ENCODE measurements around the gene CREB5.

DNA sequence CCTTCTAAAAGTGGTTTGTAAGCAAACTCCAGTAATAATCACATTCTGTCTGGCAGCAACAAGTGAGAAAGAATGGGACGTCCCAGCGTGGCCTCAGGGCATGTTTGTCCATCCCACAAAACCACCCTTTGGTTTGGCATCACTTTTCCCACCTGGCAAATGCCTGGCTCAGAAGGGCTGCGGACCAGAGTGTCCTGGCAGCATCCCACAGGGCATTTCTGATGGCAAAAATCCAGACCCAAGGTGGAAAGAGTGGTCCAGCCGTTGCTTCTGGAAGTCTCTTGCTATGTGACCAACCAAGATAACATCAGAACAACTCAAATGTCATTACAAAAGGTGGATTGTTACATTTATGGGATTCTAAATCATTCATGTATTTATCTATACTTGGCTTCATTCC lies 174.4 kb downstream of the CREB5 start:
- TF ChIP-seq, protein P1, sequence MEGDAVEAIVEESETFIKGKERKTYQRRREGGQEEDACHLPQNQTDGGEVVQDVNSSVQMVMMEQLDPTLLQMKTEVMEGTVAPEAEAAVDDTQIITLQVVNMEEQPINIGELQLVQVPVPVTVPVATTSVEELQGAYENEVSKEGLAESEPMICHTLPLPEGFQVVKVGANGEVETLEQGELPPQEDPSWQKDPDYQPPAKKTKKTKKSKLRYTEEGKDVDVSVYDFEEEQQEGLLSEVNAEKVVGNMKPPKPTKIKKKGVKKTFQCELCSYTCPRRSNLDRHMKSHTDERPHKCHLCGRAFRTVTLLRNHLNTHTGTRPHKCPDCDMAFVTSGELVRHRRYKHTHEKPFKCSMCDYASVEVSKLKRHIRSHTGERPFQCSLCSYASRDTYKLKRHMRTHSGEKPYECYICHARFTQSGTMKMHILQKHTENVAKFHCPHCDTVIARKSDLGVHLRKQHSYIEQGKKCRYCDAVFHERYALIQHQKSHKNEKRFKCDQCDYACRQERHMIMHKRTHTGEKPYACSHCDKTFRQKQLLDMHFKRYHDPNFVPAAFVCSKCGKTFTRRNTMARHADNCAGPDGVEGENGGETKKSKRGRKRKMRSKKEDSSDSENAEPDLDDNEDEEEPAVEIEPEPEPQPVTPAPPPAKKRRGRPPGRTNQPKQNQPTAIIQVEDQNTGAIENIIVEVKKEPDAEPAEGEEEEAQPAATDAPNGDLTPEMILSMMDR (IDR thresholded peaks at IDR 0.05; ENCODE audit: borderline replicate concordance, extremely low read depth, low read length, poor library complexity, severe bottlenecking), result no peak
- no peak for TF ChIP-seq EZH2 (IDR thresholded peaks at IDR 0.05; ENCODE audit: borderline replicate concordance, low read depth, low read length, severe bottlenecking)

Data from DND-41 (cell line).